Measurements from ENCODE around the gene AATK. TPM values are rescaled to one million over a fixed set of nuclear protein-coding genes. Genes with fewer than 3 reads are reported as not detected.

The AATK gene
- total RNA-seq, 2 donors from 2014 or later: 29.1 to 42.2 TPM

GRCh38 chr17:81125573-81126081 is 40.4 kb downstream of the AATK start:
- Histone ChIP-seq H3K27me3 (no peaks in the 10 kb centered on the region), H3K4me3 (no peak overlapping the region), H3K27ac (no peak overlapping the region), H3K4me1 (no peaks in the 10 kb centered on the region), H3K9me3 (no peaks in the 10 kb centered on the region), H3K36me3 (replicated peaks in 1 of 2; ENCODE audit: insufficient read depth in 1 of 2, low read depth in 2 of 2) (peaks cover 0 to 1% of the 10 kb centered on the region in 2 donors)
- ATAC-seq (no peak), DNase-seq (no peak)
- intact Hi-C loops (cut with DNase I): no loop called here
- WGBS, 2 donors: 77 to 79% methylated on average over 5 to 10 of the region's 14 CpGs
- TF ChIP-seq CTCF (IDR thresholded peaks at IDR 0.05) (no peak), POLR2A (IDR thresholded peaks at IDR 0.05) (no peak)

GRCh38 chr17:81124377-81124776 is 41.6 kb downstream of the AATK start:
- 92 to 98% methylated on average over 16 to 18 of the region's 18 CpGs for WGBS, 2 donors
- Histone ChIP-seq H3K36me3 (replicated peaks in 1 of 2; ENCODE audit: insufficient read depth in 1 of 2, low read depth in 2 of 2) (peaks cover 0 to 1% of the 10 kb centered on the region in 2 donors), H3K27ac (no peak overlapping the region), H3K9me3 (no peaks in the 10 kb centered on the region), H3K4me3 (no peak overlapping the region), H3K27me3 (no peaks in the 10 kb centered on the region), H3K4me1 (no peaks in the 10 kb centered on the region)
- intact Hi-C loops (cut with DNase I): no loop called here
- DNase-seq: no peak
- ATAC-seq: no peak
- TF ChIP-seq CTCF (IDR thresholded peaks at IDR 0.05) (no peak), POLR2A (IDR thresholded peaks at IDR 0.05) (no peak)

- H3K4me1 ChIP-seq: no peaks in the 10 kb centered on the region
Measured at GRCh38 chr17:81123052-81124048, 42.7 kb downstream of the AATK start.

GRCh38 chr17:81121841-81122733 is 43.9 kb downstream of the AATK start:
- no peaks in the 10 kb centered on the region for H3K4me1 ChIP-seq
- H3K4me3 ChIP-seq: no peak overlapping the region
- intact Hi-C loops (cut with DNase I): no loop called here
- no peak for ATAC-seq
- WGBS, 2 donors: 82 to 86% methylated on average over 4 to 77 of the region's 109 CpGs
- H3K36me3 ChIP-seq (replicated peaks in 1 of 2; ENCODE audit: insufficient read depth in 1 of 2, low read depth in 2 of 2): peaks cover 0 to 1% of the 10 kb centered on the region in 2 donors
- no peak overlapping the region for H3K27ac ChIP-seq
- TF ChIP-seq POLR2A (IDR thresholded peaks at IDR 0.05) (no peak), CTCF (IDR thresholded peaks at IDR 0.05) (no peak)
- no peak for DNase-seq
- H3K9me3 ChIP-seq: no peaks in the 10 kb centered on the region
- no peaks in the 10 kb centered on the region for H3K27me3 ChIP-seq

More at GRCh38 chr17:81123052-81124048, 42.7 kb downstream of the AATK start:
- Histone ChIP-seq H3K27me3 (no peaks in the 10 kb centered on the region), H3K27ac (no peak overlapping the region), H3K4me3 (no peak overlapping the region), H3K9me3 (no peaks in the 10 kb centered on the region), H3K36me3 (replicated peaks in 1 of 2; ENCODE audit: insufficient read depth in 1 of 2, low read depth in 2 of 2) (peaks cover 0 to 1% of the 10 kb centered on the region in 2 donors)
- DNase-seq: no peak
- WGBS, 2 donors: 93 to 95% methylated on average over 11 to 33 of the region's 39 CpGs
- ATAC-seq: no peak
- intact Hi-C loops (cut with DNase I): no loop called here
- TF ChIP-seq CTCF (IDR thresholded peaks at IDR 0.05): no peak
- no peak for TF ChIP-seq POLR2A (IDR thresholded peaks at IDR 0.05)
